Gastrocnemius medialis (tissue), 4 donors: ENCODE results near the gene VWA5B1. TPM values are rescaled to one million over a fixed set of nuclear protein-coding genes. Genes with fewer than 3 reads are reported as not detected.

Experiments
- ATAC-seq, 2 donors: fragments of 150-250 bp; one replicate each; pipeline ENCODE4 v1.9.1; 2016
- DNase-seq, 2 donors: peaks; one replicate each; pipeline ENCODE4 v3.0.0-alpha.2; 2019
- H3K27ac ChIP-seq, 4 donors: fragments of 200-600 bp; sonication (generic); 1 replicate in 1 of 4; 2 replicates in 3 of 4; pipeline ENCODE4 v1.5.1; 2016 to 2018; ENCODE audit warnings: mild to moderate bottlenecking in 2 of 4, moderate library complexity in 1 of 4
- H3K27me3 ChIP-seq, 3 donors: fragments of 200-600 bp; sonication (generic) in 2 of 3; 1 replicate in 1 of 3; 2 replicates in 2 of 3; pipeline versions ENCODE4 v1.5.1 to v1.6.0; 2016 to 2019; ENCODE audit warnings: mild to moderate bottlenecking in 1 of 3, moderate library complexity in 1 of 3
- H3K36me3 ChIP-seq, 2 donors: fragments of 200-600 bp; sonication (generic) in 1 of 2; one replicate each; pipeline ENCODE4 v1.5.1; 2017 to 2018
- H3K4me1 ChIP-seq, 2 donors: fragments of 200-600 bp; sonication (generic) in 1 of 2; one replicate each; pipeline ENCODE4 v1.5.1; 2016 to 2017; ENCODE audit warnings: mild to moderate bottlenecking in 2 of 2
- H3K4me3 ChIP-seq, 4 donors: fragments of 200-600 bp; sonication (generic) in 3 of 4; 1 replicate in 1 of 4; 2 replicates in 3 of 4; pipeline ENCODE4 v1.5.1; 2016 to 2019; ENCODE audit warnings: mild to moderate bottlenecking in 2 of 4
- H3K9me3 ChIP-seq, 3 donors: fragments of 200-600 bp; sonication (generic) in 2 of 3; 1 replicate in 1 of 3; 2 replicates in 2 of 3; pipeline ENCODE4 v1.5.1; 2016 to 2019
- CTCF ChIP-seq, 5 experiments: fragments of 450-650 bp in 3 of 5; fragments of 200-600 bp in 2 of 5; sonication (generic) in 2 of 5; IDR thresholded peaks in 4 of 5; conservative IDR thresholded peaks in 1 of 5; 1 replicate in 4 of 5; 2 replicates in 1 of 5; pipeline ENCODE4 v1.5.1; 2016 to 2019; ENCODE audit warnings: antibody characterized with exemption in 5 of 5, mild to moderate bottlenecking in 3 of 5, moderate library complexity in 3 of 5
- POLR2A ChIP-seq, 2 donors: fragments of 450-650 bp; IDR thresholded peaks; one replicate each; pipeline ENCODE4 v1.6.1; 2017; ENCODE audit warnings: antibody characterized with exemption in 2 of 2, mild to moderate bottlenecking in 2 of 2, moderate library complexity in 2 of 2
- in situ Hi-C, 4 donors: fragments of 200-750 bp; cut with MboI; loops; one replicate each; pipeline versions ENCODE4 v1.15.0 to v1.8.0; 2017; ENCODE audit warnings: low sequenced_read_pairs in 4 of 4
- intact Hi-C: fragments of 100-400 bp; cut with DNase I; formaldehyde crosslinking; loops from one replicate; pipeline ENCODE4 v1.15.1; 2023; ENCODE audit warnings: low total_unique reads
- total RNA-seq, 4 donors: library from RNA; depleted of rRNA; stranded (reverse); fragments of >200 nt; gene quantifications; one replicate each; pipeline versions ENCODE4 v1.1.0 to v1.2.3, GENCODE V29; 2016

The VWA5B1 gene
- total RNA-seq, 4 donors from 2014 or later, result 0.25 TPM; not detected in 3

DNA sequence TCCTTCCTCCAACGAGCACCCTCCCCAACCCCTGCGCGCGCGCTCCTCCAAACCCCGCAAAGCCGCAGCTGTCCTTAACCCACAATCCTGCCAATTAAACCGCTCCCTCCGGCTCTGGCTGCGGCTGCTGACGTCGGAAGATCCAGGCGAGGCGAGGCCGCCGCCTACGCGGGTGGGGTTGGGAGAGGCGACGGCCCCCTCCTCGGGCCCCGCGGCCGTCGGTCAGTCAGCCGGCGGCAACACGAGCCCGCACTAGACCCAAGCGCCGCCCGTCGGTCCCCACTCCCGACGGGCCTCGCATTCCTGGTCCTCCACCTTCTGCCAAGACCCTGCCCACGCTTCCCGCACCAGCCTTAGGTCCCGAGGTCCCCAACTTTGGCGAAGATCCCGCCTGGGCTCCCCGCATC, 75.4 kb downstream of the VWA5B1 start:
- DNase-seq (no peak), ATAC-seq (no peak)
- Histone ChIP-seq H3K27me3 (peaks cover 30 to 42% (median 30%) of the 10 kb centered on the region in 3 donors), H3K36me3 (no peaks in the 10 kb centered on the region), H3K9me3 (no peaks in the 10 kb centered on the region), H3K4me3 (peak overlapping the region; percentile 10 to 47 (median 40)), H3K27ac (no peak overlapping the region), H3K4me1 (peaks cover 6 to 13% of the 10 kb centered on the region in 2 donors)
- intact Hi-C loops (no loop called here), in situ Hi-C loops (no loop called here)
- TF ChIP-seq POLR2A (IDR thresholded peaks at IDR 0.05), result no peak
- TF ChIP-seq CTCF (IDR thresholded peaks at IDR 0.05 in 4 of 5, conservative IDR thresholded peaks at IDR 0.05 in 1 of 5), result no peak

DNA sequence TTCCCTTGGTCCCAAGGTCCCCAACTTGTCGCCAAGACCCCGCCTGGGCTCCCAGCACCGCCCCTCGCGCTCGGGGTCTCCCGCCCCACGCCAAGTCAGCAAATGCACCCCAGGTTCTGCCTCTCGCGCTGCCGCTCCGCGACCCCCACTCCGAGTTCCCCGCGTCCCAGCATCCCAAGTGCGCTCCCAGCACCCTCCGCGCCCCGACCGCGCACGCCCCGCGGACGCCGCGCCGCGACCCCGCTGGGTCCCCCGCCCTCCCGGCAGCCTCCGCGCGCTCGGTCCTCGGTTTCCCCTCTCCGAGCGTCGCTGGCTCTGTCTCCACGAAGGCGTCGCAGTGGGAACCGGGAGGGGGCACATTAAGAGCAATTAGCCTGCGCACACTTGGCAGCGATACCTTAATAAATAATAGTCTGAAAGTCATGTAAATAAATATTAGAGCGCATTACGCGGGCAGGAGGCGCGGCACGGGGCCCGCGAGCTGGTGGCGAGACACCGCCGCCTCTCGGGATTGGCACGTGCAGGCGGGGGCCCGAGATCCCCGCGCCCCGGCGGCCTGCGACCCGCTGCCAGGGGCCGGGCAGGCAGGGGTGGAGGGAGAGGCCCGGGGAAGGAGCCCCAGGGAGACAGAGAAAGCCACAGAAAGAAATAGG, 75.9 kb downstream of the VWA5B1 start:
- Histone ChIP-seq H3K4me1 (peaks cover 6 to 8% of the 10 kb centered on the region in 2 donors), H3K27me3 (peaks cover 30 to 48% (median 35%) of the 10 kb centered on the region in 3 donors), H3K4me3 (peak overlapping the region; percentile 31 to 47 (median 40)), H3K9me3 (no peaks in the 10 kb centered on the region), H3K36me3 (no peaks in the 10 kb centered on the region), H3K27ac (no peak overlapping the region)
- no peak for TF ChIP-seq CTCF (IDR thresholded peaks at IDR 0.05 in 4 of 5, conservative IDR thresholded peaks at IDR 0.05 in 1 of 5)
- no peak for DNase-seq
- intact Hi-C loops, result no loop called here
- in situ Hi-C loops, result no loop called here
- ATAC-seq, result no peak

DNA sequence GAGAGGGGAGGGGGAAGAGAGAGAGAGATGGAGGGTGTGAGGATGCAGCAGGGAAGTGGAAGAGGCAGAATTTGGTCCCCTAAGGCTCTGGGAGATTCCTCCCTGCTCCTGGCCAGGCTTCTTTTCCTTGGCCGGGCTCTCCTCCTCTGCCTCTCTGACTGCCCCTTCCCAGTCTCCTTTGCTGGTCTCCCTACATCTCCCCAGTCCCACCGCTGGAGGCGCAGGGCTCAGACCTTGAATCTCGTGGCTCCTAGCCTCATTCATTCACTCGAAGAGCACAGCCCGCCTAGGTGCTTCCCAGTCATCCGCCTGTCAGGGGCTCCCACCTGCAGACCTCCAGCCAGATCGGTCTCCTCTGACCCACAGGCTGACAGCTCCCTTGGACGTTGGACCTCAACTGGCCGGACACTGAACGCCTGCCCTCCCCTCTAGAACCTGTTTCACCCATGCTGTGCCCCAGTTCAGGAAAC, 76.5 kb downstream of the VWA5B1 start:
- peaks cover 0 to 6% of the 10 kb centered on the region in 2 donors for H3K4me1 ChIP-seq
- DNase-seq, result no peak
- H3K27ac ChIP-seq, result no peak overlapping the region
- H3K4me3 ChIP-seq, result peak overlapping the region; percentile 31 to 47 (median 40)
- no peaks in the 10 kb centered on the region for H3K36me3 ChIP-seq
- TF ChIP-seq POLR2A (IDR thresholded peaks at IDR 0.05) (no peak), CTCF (IDR thresholded peaks at IDR 0.05 in 4 of 5, conservative IDR thresholded peaks at IDR 0.05 in 1 of 5) (peak in 4 of 5 experiments; percentile 24 to 54 (median 38))
- peak; percentile 69 to 72 for ATAC-seq
- intact Hi-C loops (no loop called here), in situ Hi-C loops (no loop called here)
- H3K27me3 ChIP-seq, result peaks cover 30 to 51% (median 38%) of the 10 kb centered on the region in 3 donors
- H3K9me3 ChIP-seq, result no peaks in the 10 kb centered on the region

GRCh38 chr1:20367626-20368025, 77.0 kb downstream of the VWA5B1 start:
- Histone ChIP-seq H3K9me3 (no peaks in the 10 kb centered on the region), H3K36me3 (no peaks in the 10 kb centered on the region), H3K27ac (no peak overlapping the region), H3K27me3 (peaks cover 30 to 51% (median 38%) of the 10 kb centered on the region in 3 donors), H3K4me1 (peaks cover 0 to 6% of the 10 kb centered on the region in 2 donors), H3K4me3 (no peak overlapping the region)
- in situ Hi-C loops, result no loop called here
- ATAC-seq, result no peak
- no peak for TF ChIP-seq CTCF (IDR thresholded peaks at IDR 0.05 in 4 of 5, conservative IDR thresholded peaks at IDR 0.05 in 1 of 5)
- TF ChIP-seq POLR2A (IDR thresholded peaks at IDR 0.05), result no peak
- DNase-seq, result no peak
- intact Hi-C loops, result no loop called here
